Esophagus squamous epithelium (tissue), 4 donors: Measurements from ENCODE around the gene CDC37L1.
A peak's percentile ranks its signal among the peaks of the same experiment; 100 is the strongest.

Experiments
- CTCF ChIP-seq, 6 experiments: fragments of 450-650 bp in 4 of 6; fragments of 200-600 bp in 2 of 6; sonication (generic) in 2 of 6; IDR thresholded peaks; one replicate each; pipeline ENCODE4 v1.5.1; 2016 to 2019; ENCODE audit warnings: antibody characterized with exemption in 6 of 6, mild to moderate bottlenecking in 4 of 6, moderate library complexity in 4 of 6
- POLR2A ChIP-seq, 4 donors: fragments of 450-650 bp; IDR thresholded peaks; one replicate each; pipeline ENCODE4 v1.6.1; 2017; ENCODE audit warnings: antibody characterized with exemption in 4 of 4, mild to moderate bottlenecking in 4 of 4, moderate library complexity in 3 of 4

- TF ChIP-seq CTCF (IDR thresholded peaks at IDR 0.05) (peak; percentile 50 to 77 (median 59)), POLR2A (IDR thresholded peaks at IDR 0.05) (peak in 3 of 4 donors; percentile 37 to 79 (median 43))
Observed at GRCh38 chr9:4662108-4662988, 17.0 kb upstream of the CDC37L1 start, which contains the start of gene PLPP6.
